Right atrium auricular region (tissue), 2 donors: ENCODE results near the gene RAB44. TPM values are rescaled to one million over a fixed set of nuclear protein-coding genes. Genes with fewer than 3 reads are reported as not detected.

Source experiments
- DNase-seq: peaks from one replicate; pipeline ENCODE4 v3.0.0-alpha.2; 2019; ENCODE audit warnings: low spot score
- H3K27ac ChIP-seq, 2 donors: fragments of 200-600 bp; sonication (generic); 1 replicate in 1 of 2; 2 replicates in 1 of 2; pipeline ENCODE4 v1.5.1; 2016 to 2019
- H3K27me3 ChIP-seq, 2 donors: fragments of 200-600 bp; sonication (generic); one replicate each; pipeline versions ENCODE4 v1.5.1 to v1.6.0; 2017 to 2019
- H3K36me3 ChIP-seq: fragments of 200-600 bp; sonication (generic); one replicate; pipeline ENCODE4 v1.5.1; 2016
- H3K4me1 ChIP-seq, 2 donors: fragments of 200-600 bp; sonication (generic); one replicate each; pipeline versions ENCODE4 v1.5.1 to v1.6.0; 2017 to 2019
- H3K4me3 ChIP-seq, 2 donors: fragments of 200-600 bp; sonication (generic); 1 replicate in 1 of 2; 2 replicates in 1 of 2; pipeline ENCODE4 v1.5.1; 2017 to 2019; ENCODE audit warnings: mild to moderate bottlenecking in 1 of 2, moderate library complexity in 1 of 2
- H3K9me3 ChIP-seq, 2 donors: fragments of 200-600 bp; sonication (generic); one replicate each; pipeline ENCODE4 v1.5.1; 2019
- total RNA-seq, 2 donors: library from RNA; depleted of rRNA; stranded (reverse); fragments of >200 nt; gene quantifications; one replicate each; pipeline ENCODE4 v1.1.0, GENCODE V29; 2016
- TF ChIP-seq, protein P1 (sequence below), 2 donors: fragments of 200-600 bp; sonication (generic); IDR thresholded peaks; one replicate each; pipeline ENCODE4 v1.5.1; 2019; ENCODE audit warnings: antibody characterized with exemption in 2 of 2

Gene RAB44
- total RNA-seq, 2 donors from 2014 or later, result 0.12 TPM; not detected in 1

DNA sequence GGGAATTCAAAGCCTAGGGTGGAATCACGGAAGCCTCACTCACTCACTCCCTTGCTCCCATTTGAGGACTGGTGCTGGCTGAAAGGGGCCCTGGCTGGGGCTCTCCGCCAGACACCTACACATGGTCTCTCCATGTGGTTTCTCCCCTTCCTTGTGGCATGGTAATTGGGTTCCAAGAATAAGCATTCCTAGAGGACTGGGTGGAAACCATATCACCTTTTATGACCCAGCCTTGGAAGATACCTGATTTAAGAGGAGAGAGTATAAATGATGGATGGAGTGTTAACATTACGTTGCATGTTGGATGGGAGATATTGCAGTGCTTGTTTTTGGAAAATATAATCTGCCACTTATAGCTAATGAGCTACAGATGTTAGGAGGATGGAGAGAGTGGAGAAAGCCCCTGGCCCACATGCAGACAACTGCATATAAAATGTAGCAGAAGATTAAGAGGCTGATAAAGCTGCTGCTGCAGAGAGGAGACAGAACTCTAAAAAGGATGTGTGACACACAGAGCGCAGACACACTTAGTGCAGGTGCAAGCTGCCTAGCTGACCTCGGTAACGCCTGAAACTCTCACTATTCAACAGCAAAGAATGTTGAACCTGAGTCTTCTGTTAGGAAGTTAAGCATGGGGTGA, 42.4 kb upstream of the RAB44 start:
- Histone ChIP-seq H3K9me3 (no peaks in the 10 kb centered on the region), H3K4me1 (no peaks in the 10 kb centered on the region), H3K27ac (no peak overlapping the region), H3K36me3 (no peaks in the 10 kb centered on the region), H3K4me3 (no peak overlapping the region), H3K27me3 (no peaks in the 10 kb centered on the region)
- TF ChIP-seq, protein P1, sequence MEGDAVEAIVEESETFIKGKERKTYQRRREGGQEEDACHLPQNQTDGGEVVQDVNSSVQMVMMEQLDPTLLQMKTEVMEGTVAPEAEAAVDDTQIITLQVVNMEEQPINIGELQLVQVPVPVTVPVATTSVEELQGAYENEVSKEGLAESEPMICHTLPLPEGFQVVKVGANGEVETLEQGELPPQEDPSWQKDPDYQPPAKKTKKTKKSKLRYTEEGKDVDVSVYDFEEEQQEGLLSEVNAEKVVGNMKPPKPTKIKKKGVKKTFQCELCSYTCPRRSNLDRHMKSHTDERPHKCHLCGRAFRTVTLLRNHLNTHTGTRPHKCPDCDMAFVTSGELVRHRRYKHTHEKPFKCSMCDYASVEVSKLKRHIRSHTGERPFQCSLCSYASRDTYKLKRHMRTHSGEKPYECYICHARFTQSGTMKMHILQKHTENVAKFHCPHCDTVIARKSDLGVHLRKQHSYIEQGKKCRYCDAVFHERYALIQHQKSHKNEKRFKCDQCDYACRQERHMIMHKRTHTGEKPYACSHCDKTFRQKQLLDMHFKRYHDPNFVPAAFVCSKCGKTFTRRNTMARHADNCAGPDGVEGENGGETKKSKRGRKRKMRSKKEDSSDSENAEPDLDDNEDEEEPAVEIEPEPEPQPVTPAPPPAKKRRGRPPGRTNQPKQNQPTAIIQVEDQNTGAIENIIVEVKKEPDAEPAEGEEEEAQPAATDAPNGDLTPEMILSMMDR (IDR thresholded peaks at IDR 0.05), result no peak
- no peak for DNase-seq

- no peak overlapping the region for H3K27ac ChIP-seq
- TF ChIP-seq, protein P1 (IDR thresholded peaks at IDR 0.05), result no peak
- no peaks in the 10 kb centered on the region for H3K27me3 ChIP-seq
- no peaks in the 10 kb centered on the region for H3K36me3 ChIP-seq
- peaks cover 0 to 8% of the 10 kb centered on the region in 2 donors for H3K4me1 ChIP-seq
- no peaks in the 10 kb centered on the region for H3K9me3 ChIP-seq
- DNase-seq, result no peak
- no peak overlapping the region for H3K4me3 ChIP-seq
Measured at GRCh38 chr6:36656441-36656840, 41.2 kb upstream of the RAB44 start.

GRCh38 chr6:36657271-36657670, 40.4 kb upstream of the RAB44 start:
- H3K9me3 ChIP-seq, result no peaks in the 10 kb centered on the region
- no peak overlapping the region for H3K4me3 ChIP-seq
- H3K36me3 ChIP-seq, result no peaks in the 10 kb centered on the region
- H3K4me1 ChIP-seq, result peaks cover 0 to 8% of the 10 kb centered on the region in 2 donors
- H3K27ac ChIP-seq, result no peak overlapping the region
- DNase-seq, result no peak
- no peaks in the 10 kb centered on the region for H3K27me3 ChIP-seq
- TF ChIP-seq, protein P1 (IDR thresholded peaks at IDR 0.05), result no peak

DNA sequence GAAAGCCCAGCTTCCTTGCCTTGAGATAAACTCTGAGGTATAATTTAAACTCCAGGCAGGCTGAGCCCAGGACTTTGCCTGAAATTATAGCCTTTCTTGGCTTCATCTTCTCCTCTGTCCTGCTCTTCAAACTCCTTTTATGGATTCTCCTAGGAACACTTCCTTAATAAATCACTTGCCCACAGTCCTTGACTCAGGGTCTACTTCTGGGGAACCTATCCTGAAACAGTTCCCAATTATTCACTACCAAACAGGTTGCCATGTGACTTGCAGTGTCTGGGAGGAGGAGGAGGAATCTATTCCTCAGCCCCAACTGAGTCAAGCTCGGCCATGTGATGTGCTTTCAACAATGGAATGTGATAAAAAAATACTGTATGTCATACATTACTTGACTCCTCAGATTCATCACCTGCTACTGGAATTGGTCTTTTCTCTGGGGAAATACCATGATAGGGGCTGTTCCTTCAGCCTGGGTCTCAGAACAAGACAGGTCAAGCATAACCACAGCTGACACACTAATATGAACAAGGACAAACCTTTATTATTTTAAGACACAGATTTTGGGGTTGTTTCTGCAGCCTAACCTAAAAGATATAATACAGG, 39.6 kb upstream of the RAB44 start:
- TF ChIP-seq, protein P1 (IDR thresholded peaks at IDR 0.05), result no peak
- no peaks in the 10 kb centered on the region for H3K9me3 ChIP-seq
- H3K4me1 ChIP-seq, result peaks cover 0 to 8% of the 10 kb centered on the region in 2 donors
- no peak for DNase-seq
- no peaks in the 10 kb centered on the region for H3K36me3 ChIP-seq
- no peak overlapping the region for H3K4me3 ChIP-seq
- no peak overlapping the region for H3K27ac ChIP-seq
- no peaks in the 10 kb centered on the region for H3K27me3 ChIP-seq

- H3K4me3 ChIP-seq, result no peak overlapping the region
- no peak for DNase-seq
- H3K27me3 ChIP-seq, result no peaks in the 10 kb centered on the region
- H3K9me3 ChIP-seq, result no peaks in the 10 kb centered on the region
- H3K4me1 ChIP-seq, result peaks cover 0 to 8% of the 10 kb centered on the region in 2 donors
- no peaks in the 10 kb centered on the region for H3K36me3 ChIP-seq
- H3K27ac ChIP-seq, result no peak overlapping the region
- TF ChIP-seq, protein P1 (IDR thresholded peaks at IDR 0.05), result no peak
Measured at GRCh38 chr6:36659271-36659670, 38.4 kb upstream of the RAB44 start.
